Hepatocyte (in vitro differentiated cells): ENCODE results near the gene PNRC2.
"Not testable (repeated sequence)": the region's sequence is repeated elsewhere in the genome, so short reads cannot be mapped to it uniquely, and the experiment has no call there.

Experiments used
- CTCF ChIP-seq: fragments of 200-600 bp; sonication (generic); IDR thresholded peaks from 2 replicates; pipeline ENCODE4 v1.5.1; 2016; ENCODE audit warnings: antibody characterized with exemption, mild to moderate bottlenecking; ENCODE audit not compliant: poor library complexity
- EZH2 ChIP-seq: fragments of 200-600 bp; sonication (generic); IDR thresholded peaks from 2 replicates; pipeline ENCODE4 v1.6.1; 2016; ENCODE audit warnings: antibody characterized with exemption, mild to moderate bottlenecking, borderline replicate concordance
- EZH2phosphoT487 ChIP-seq: fragments of 200-600 bp; sonication (generic); IDR thresholded peaks from one replicate; pipeline ENCODE4 v1.6.1; 2018; ENCODE audit warnings: antibody characterized with exemption, mild to moderate bottlenecking, low read depth, moderate library complexity; ENCODE audit not compliant: unreplicated experiment, severe bottlenecking

- TF ChIP-seq CTCF, EZH2, EZH2phosphoT487: not testable (repeated sequence)
These were observed 49.1 kb downstream of the PNRC2 start for GRCh38 chr1:24008574-24009184.
